GM18909 (cell line): ENCODE measurements around the gene KIF26A.

Experiments used
- ATAC-seq: cut with Tn5 transposase; IDR thresholded peaks from one replicate; pipeline ENCODE4 v1.9.1; 2021; ENCODE audit warnings: mild to moderate bottlenecking; ENCODE audit not compliant: unreplicated experiment, poor library complexity

KIF26A gene

DNA sequence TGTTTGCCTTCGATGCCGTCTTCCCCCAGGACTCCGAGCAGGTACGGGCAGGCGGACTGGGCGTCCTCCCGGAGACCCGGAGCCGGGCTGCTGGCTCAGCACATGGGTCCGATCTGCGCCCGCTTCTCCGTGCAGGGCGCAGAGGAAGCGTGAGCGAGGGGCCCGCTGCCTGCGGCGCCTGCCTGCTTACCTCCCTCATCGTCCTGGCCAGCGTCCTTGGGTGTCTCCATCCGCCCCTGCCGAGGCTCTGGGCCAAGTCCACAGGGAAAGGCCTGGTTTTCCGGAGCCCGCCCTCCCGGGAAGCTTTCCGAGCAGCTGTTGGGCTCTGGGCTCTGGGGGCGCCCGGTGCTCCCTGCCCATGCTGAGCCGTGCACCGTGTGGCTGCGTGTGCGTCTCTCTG lies 33.5 kb downstream of the KIF26A start:
- ATAC-seq = no peak

- ATAC-seq = no peak
Observed at GRCh38 chr14:104172349-104172748, 34.0 kb downstream of the KIF26A start.

- ATAC-seq = no peak
Observed at GRCh38 chr14:104172880-104173279, 34.5 kb downstream of the KIF26A start.

DNA sequence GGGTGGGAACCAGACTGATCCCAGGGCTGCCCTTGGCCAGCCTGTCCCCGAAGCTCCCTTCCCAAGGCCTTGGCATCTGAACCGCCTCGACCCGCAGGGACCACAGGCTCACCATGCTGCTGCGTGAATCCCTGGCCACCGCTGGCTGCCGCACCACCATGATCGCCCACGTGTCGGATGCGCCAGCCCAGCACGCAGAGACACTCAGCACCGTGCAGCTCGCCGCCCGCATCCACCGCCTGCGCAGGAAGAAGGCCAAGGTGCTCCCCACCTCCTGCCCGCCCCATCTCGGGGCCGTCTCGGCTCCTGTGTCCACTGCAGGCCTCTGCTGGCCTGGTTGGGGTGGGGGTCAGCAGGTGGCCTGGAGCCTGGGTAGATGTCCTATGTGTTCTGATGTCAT lies 35.7 kb downstream of the KIF26A start:
- ATAC-seq = no peak

- no peak for ATAC-seq
Observed at GRCh38 chr14:104175041-104175440, 36.7 kb downstream of the KIF26A start.

- no peak for ATAC-seq
Observed at GRCh38 chr14:104175811-104176210, 37.4 kb downstream of the KIF26A start.

- no peak for ATAC-seq
Observed at GRCh38 chr14:104176611-104177010, 38.2 kb downstream of the KIF26A start.

- no peak for ATAC-seq
Observed at GRCh38 chr14:104177411-104177810, 39.0 kb downstream of the KIF26A start.

GRCh38 chr14:104178279-104178678 lies 39.9 kb downstream of the KIF26A start:
- no peak for ATAC-seq

GRCh38 chr14:104179126-104179525 lies 40.7 kb downstream of the KIF26A start:
- no peak for ATAC-seq

- ATAC-seq = no peak
Observed at GRCh38 chr14:104179564-104180129, 41.3 kb downstream of the KIF26A start.

GRCh38 chr14:104180561-104181165 lies 42.3 kb downstream of the KIF26A start:
- no peak for ATAC-seq

GRCh38 chr14:104181761-104182530 lies 43.6 kb downstream of the KIF26A start:
- ATAC-seq = no peak

GRCh38 chr14:104182857-104183425 lies 44.6 kb downstream of the KIF26A start:
- ATAC-seq = no peak

DNA sequence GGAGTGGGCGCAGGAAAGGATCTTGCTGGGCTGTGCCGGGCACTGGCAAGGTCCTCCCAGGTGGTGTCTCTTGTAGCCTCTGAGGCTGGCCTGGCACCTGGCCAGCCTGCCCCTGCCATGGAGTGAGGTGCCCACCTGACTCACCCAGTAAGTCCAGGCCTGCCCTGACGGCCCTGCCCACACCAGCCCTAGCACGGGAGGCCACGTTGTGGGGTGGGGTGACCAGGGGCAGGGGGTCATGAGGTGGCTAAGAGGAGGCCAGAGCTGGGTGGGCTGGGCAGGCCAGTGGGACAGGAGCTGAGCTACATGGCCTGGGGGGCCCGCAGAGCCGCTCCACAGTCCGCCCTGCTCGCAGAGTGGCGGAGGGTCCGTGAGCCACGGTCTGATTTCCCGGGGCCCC lies 45.4 kb downstream of the KIF26A start:
- no peak for ATAC-seq

GRCh38 chr14:104184506-104184905 lies 46.1 kb downstream of the KIF26A start:
- ATAC-seq = no peak

- no peak for ATAC-seq
Observed at GRCh38 chr14:104184911-104185499, 46.6 kb downstream of the KIF26A start.

DNA sequence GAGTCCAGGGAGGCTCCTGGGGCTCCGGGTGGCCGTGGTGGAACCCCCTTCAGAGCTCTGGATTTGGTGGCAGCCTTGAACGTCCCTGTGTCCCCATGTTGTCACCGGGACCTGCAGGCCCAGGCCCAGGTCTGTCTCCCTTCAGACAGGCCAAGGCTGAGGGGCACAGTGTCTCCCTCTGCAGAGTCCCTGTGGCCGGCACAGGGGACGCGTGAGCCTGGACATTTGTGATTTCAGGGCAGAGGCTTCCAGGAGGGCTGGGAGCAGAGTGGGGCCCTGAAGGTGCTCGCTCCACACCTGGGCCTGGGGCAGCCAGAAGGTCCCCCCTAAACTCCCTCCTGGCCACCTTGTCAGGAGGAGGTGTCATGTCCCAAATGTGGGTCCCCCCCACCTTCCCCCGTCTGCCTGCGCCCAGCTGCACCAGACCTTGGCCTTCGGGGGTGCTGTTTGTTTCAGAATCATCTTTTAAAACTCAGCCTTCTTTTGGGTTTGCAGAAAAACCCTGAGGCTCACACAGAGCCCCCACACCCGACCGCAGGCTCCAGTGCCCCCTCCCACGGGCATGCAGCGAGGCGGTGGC lies 47.6 kb downstream of the KIF26A start:
- no peak for ATAC-seq

DNA sequence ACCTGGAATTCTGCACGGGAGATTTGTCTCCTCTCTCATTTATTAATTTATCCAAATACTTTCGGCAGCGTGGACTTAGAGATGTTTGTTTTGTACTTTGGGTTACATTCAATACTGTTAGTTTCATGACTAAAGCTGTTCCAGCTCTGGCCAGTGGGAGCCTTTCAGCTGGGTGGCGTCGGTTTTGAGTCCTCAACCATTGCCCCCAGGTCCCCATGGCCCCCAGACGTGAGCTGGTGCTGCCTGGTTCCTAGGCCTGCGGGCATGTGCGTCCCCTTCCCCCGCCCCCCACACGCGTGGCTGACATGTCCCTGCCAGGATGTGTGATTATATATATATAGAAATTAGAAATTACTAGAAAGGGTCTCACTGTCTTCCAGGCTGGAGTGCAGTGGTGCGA lies 48.2 kb downstream of the KIF26A start:
- ATAC-seq = no peak

DNA sequence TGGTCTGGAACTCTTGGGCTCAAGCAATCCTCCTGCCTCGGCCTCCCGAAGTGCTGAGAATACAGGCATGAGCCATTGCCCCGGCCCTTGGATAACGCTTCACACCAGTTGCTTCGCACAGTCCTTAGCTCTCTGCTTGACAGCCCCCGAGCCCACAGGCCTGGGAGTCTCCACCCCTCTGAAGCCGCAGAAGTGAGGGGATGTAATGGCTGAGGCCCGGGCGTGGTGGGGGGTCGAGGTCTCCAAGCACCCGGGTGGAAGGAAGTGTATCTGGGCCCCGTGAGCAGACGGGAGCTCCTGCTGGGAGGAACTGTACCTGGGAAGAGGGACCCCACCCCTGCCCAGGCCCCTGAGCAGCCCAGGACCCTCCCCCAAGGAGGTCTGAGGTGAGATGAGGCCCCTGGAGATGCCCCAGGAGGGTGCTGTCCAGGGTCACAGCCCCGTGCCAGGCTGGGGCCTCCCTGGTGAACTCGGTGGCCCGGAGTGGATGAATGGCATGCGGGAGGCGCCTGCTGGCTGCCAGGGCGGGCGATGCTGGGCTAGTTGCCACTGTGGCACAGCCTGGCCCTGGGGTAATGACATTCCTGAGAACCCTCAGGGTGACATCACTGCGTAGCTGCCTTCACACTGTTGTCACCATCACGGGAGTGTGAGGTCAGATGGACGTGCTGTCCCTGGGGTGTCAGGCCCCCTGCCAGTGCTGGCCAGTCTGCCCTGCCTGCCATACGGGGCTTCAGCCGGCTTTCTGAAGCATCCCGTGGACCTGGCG lies 48.9 kb downstream of the KIF26A start:
- no peak for ATAC-seq
